Gastroesophageal sphincter (tissue), 3 donors: Measurements from ENCODE around the gene CEACAM5.

Experiments used
- CTCF ChIP-seq, 4 experiments: fragments of 200-600 bp in 2 of 4; fragments of 450-650 bp in 2 of 4; sonication (generic) in 1 of 4; IDR thresholded peaks; one replicate each; pipeline ENCODE4 v1.5.1; 2017 to 2019; ENCODE audit warnings: antibody characterized with exemption in 4 of 4, mild to moderate bottlenecking in 2 of 4, moderate library complexity in 2 of 4
- EP300 ChIP-seq: sonication (generic); formaldehyde crosslinking; IDR thresholded peaks from one replicate; pipeline ENCODE4 v1.6.1; 2017; ENCODE audit warnings: antibody characterized with exemption, mild to moderate bottlenecking
- POLR2A ChIP-seq, 2 donors: fragments of 450-650 bp; IDR thresholded peaks; one replicate each; pipeline ENCODE4 v1.6.1; 2017; ENCODE audit warnings: antibody characterized with exemption in 2 of 2, mild to moderate bottlenecking in 2 of 2, moderate library complexity in 1 of 2
- POLR2AphosphoS5 ChIP-seq: sonication (generic); formaldehyde crosslinking; IDR thresholded peaks from one replicate; pipeline ENCODE4 v1.6.1; 2017; ENCODE audit warnings: antibody characterized with exemption

GRCh38 chr19:41734156-41734555 is 25.7 kb downstream of the CEACAM5 start:
- no peak for TF ChIP-seq POLR2A (IDR thresholded peaks at IDR 0.05)
- no peak for TF ChIP-seq EP300
- TF ChIP-seq CTCF (IDR thresholded peaks at IDR 0.05), result no peak
- no peak for TF ChIP-seq POLR2AphosphoS5
